Neural cell (in vitro differentiated cells): Measurements from ENCODE around the gene RGS17. TPM values are rescaled to one million over a fixed set of nuclear protein-coding genes. Genes with fewer than 3 reads are reported as not detected.

Experiments used
- H2AFZ ChIP-seq: fragments of 200-600, 300-800 bp; sonication (generic), shearing (Covaris generic); 2 replicates; pipeline ENCODE4 v1.6.0; 2014; ENCODE audit warnings: low read depth, mild to moderate bottlenecking, antibody characterized with exemption, low read length, moderate library complexity
- H3F3A ChIP-seq: fragments of 200-600 bp; shearing (Covaris generic); 2 replicates; pipeline ENCODE4 v1.6.1; 2016; ENCODE audit warnings: mild to moderate bottlenecking, moderate library complexity, mixed read lengths, antibody characterized with exemption, low read length; ENCODE audit not compliant: insufficient read depth, poor library complexity, severe bottlenecking
- H3K27ac ChIP-seq: fragments of 200-600, 300-800 bp; sonication (generic), shearing (Covaris generic); 2 replicates; pipeline ENCODE4 v1.5.1; 2014; ENCODE audit warnings: mild to moderate bottlenecking, low read length, moderate library complexity
- H3K27me3 ChIP-seq: fragments of 300-800, 200-600 bp; sonication (generic), shearing (Covaris generic); 2 replicates; pipeline ENCODE4 v1.6.0; 2014; ENCODE audit warnings: mild to moderate bottlenecking, low read depth, low read length, moderate library complexity; ENCODE audit not compliant: insufficient read depth
- H3K36me3 ChIP-seq: fragments of 300-800, 200-600 bp; sonication (generic), shearing (Covaris generic); 2 replicates; pipeline ENCODE4 v1.5.1; 2014; ENCODE audit warnings: mild to moderate bottlenecking, antibody characterized with exemption, low read length, moderate library complexity; ENCODE audit not compliant: insufficient read depth
- H3K4me2 ChIP-seq: fragments of 300-800, 200-600 bp; sonication (generic), shearing (Covaris generic); 2 replicates; pipeline ENCODE4 v1.6.0; 2014; ENCODE audit warnings: mild to moderate bottlenecking, low read length
- H3K4me3 ChIP-seq: fragments of 300-800, 200-600 bp; sonication (generic), shearing (Covaris generic); 2 replicates; pipeline ENCODE4 v1.5.1; 2014; ENCODE audit warnings: mild to moderate bottlenecking, low read length, moderate library complexity
- H3K79me2 ChIP-seq: fragments of 200-600 bp; shearing (Covaris generic); replicated peaks from 2 replicates; pipeline ENCODE4 v1.6.0; 2014; ENCODE audit warnings: mild to moderate bottlenecking, low read length, moderate library complexity; ENCODE audit not compliant: insufficient read depth
- H3K9ac ChIP-seq: fragments of 300-800, 200-600 bp; sonication (generic), shearing (Covaris generic); 2 replicates; pipeline ENCODE4 v1.6.1; 2016; ENCODE audit warnings: mild to moderate bottlenecking, low read length, mixed read lengths
- H3K9me2 ChIP-seq: fragments of 200-600 bp; shearing (Covaris generic); 2 replicates; pipeline ENCODE4 v1.6.1; 2016; ENCODE audit warnings: mild to moderate bottlenecking, low read length, mixed read lengths; ENCODE audit not compliant: insufficient read depth
- H3K9me3 ChIP-seq: fragments of 200-600, 300-800 bp; sonication (generic), shearing (Covaris generic); 2 replicates; pipeline ENCODE4 v1.6.1; 2016; ENCODE audit warnings: mild to moderate bottlenecking, mixed run types, low read length, moderate library complexity, mixed read lengths
- H4K20me1 ChIP-seq: fragments of 200-600 bp; shearing (Covaris generic); 2 replicates; pipeline ENCODE4 v1.6.1; 2016; ENCODE audit warnings: mild to moderate bottlenecking, mixed run types; ENCODE audit not compliant: insufficient read depth
- CTCF ChIP-seq: fragments of 450-650 bp; IDR thresholded peaks from 2 replicates; pipeline ENCODE4 v1.5.1; 2014; ENCODE audit warnings: antibody characterized with exemption, mild to moderate bottlenecking, moderate library complexity; ENCODE audit not compliant: poor library complexity, severe bottlenecking
- EP300 ChIP-seq: fragments of 450-650 bp; conservative IDR thresholded peaks from 2 replicates; pipeline ENCODE4 v1.6.1; 2014; ENCODE audit warnings: antibody characterized with exemption, mild to moderate bottlenecking, moderate library complexity; ENCODE audit not compliant: poor library complexity, severe bottlenecking
- EZH2 ChIP-seq: fragments of 200-600, 300-800 bp; shearing (Covaris generic), sonication (generic); IDR thresholded peaks from 2 replicates; pipeline ENCODE4 v1.6.1; 2014; ENCODE audit warnings: antibody characterized with exemption, low read length, borderline replicate concordance, mild to moderate bottlenecking; ENCODE audit not compliant: insufficient read depth, poor library complexity, severe bottlenecking
- MXI1 ChIP-seq: fragments of 450-650 bp; conservative IDR thresholded peaks from 2 replicates; pipeline ENCODE4 v1.6.1; 2014; ENCODE audit warnings: antibody characterized with exemption, mild to moderate bottlenecking; ENCODE audit not compliant: poor library complexity, severe bottlenecking
- POLR2AphosphoS5 ChIP-seq: IDR thresholded peaks from 2 replicates; pipeline ENCODE4 v1.6.1; 2012
- RAD21 ChIP-seq: fragments of 450-650 bp; conservative IDR thresholded peaks from 2 replicates; pipeline ENCODE4 v1.6.1; 2014; ENCODE audit warnings: antibody characterized with exemption, mild to moderate bottlenecking, moderate library complexity
- SMC3 ChIP-seq: fragments of 450-650 bp; conservative IDR thresholded peaks from 2 replicates; pipeline ENCODE4 v1.6.1; 2014; ENCODE audit warnings: antibody characterized with exemption, mild to moderate bottlenecking, moderate library complexity; ENCODE audit not compliant: poor library complexity
- TAF1 ChIP-seq: IDR thresholded peaks from 2 replicates; pipeline ENCODE4 v1.6.1; 2012; ENCODE audit warnings: low read depth
- polyA plus RNA-seq: library from polyadenylated mRNA; depleted of rRNA; stranded (reverse); fragments of >200 nt; gene quantifications from 2 replicates; pipeline ENCODE4 v1.2.3, GENCODE V29; 2014
- TF ChIP-seq, protein P1 (sequence below): IDR thresholded peaks from 2 replicates; pipeline ENCODE4 v1.6.1; 2012; ENCODE audit warnings: borderline replicate concordance

The RGS17 gene
- polyA plus RNA-seq, 1 donor from 2014 or later = 44.9 TPM

DNA sequence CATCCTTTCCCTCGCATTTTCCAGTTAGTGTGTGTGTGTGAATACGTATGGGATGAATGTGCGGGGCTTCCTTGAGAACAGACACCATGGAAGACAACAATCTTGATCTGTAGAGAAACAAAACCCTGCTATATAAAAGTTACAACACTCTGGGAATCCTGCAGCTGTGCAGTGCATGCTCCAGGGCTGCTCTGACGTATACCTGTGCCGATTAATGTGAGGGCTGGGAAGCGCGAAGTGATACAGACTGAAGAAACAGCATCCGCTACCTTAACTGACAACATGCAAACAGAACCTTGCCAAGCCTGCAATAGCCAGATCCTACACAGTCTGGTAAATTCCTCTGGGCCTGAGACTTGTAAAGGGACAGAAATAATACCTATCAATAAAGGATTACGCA lies 96.9 kb downstream of the RGS17 start:
- H3K27me3 ChIP-seq = no peaks in the 10 kb centered on the region
- no peak overlapping the region for H2AFZ ChIP-seq
- H3K9me3 ChIP-seq = no peaks in the 10 kb centered on the region
- no peak overlapping the region for H3K4me3 ChIP-seq
- H3K79me2 ChIP-seq = no peaks in the 10 kb centered on the region
- H3K9me2 ChIP-seq = no peaks in the 10 kb centered on the region
- no peak overlapping the region for H3K27ac ChIP-seq
- H3K36me3 ChIP-seq = no peaks in the 10 kb centered on the region
- no peak overlapping the region for H3K9ac ChIP-seq
- no peaks in the 10 kb centered on the region for H3F3A ChIP-seq
- TF ChIP-seq EP300 (no peak), POLR2AphosphoS5 (no peak), CTCF (no peak), SMC3 (no peak)
- no peak overlapping the region for H3K4me2 ChIP-seq
- no peaks in the 10 kb centered on the region for H4K20me1 ChIP-seq

DNA sequence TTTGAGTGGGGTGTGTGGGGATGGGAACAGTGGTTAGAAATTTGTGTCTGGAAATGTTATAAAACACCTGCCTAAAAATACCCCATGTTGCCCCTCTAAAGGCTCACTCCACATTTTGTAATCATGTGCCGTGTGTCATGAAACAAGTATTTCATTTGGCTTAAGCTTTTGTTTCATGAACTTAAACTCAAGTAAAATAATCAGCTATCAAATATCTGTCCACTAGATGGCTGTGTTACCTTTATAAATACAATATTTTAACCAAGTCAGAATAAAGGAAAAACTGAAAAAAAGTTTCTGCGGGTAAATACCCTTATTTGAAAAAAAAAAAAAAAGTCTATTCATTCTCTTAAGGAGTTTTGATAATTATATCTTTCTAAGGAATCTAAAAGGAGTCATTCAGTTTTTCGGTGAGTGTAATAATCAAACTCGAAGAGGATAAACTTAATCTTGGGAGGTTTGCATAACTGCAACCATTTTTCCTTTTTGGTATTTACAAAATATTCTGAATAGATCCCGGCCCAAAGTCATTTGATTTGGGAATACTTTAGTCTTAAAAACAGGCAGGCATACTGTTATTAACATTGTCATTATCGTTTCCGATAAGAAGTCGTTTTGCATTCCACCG lies 98.7 kb downstream of the RGS17 start:
- no peak overlapping the region for H3K9ac ChIP-seq
- no peak overlapping the region for H3K4me2 ChIP-seq
- no peaks in the 10 kb centered on the region for H3K9me2 ChIP-seq
- no peaks in the 10 kb centered on the region for H3K79me2 ChIP-seq
- H3K27me3 ChIP-seq = no peaks in the 10 kb centered on the region
- TF ChIP-seq, protein P1, sequence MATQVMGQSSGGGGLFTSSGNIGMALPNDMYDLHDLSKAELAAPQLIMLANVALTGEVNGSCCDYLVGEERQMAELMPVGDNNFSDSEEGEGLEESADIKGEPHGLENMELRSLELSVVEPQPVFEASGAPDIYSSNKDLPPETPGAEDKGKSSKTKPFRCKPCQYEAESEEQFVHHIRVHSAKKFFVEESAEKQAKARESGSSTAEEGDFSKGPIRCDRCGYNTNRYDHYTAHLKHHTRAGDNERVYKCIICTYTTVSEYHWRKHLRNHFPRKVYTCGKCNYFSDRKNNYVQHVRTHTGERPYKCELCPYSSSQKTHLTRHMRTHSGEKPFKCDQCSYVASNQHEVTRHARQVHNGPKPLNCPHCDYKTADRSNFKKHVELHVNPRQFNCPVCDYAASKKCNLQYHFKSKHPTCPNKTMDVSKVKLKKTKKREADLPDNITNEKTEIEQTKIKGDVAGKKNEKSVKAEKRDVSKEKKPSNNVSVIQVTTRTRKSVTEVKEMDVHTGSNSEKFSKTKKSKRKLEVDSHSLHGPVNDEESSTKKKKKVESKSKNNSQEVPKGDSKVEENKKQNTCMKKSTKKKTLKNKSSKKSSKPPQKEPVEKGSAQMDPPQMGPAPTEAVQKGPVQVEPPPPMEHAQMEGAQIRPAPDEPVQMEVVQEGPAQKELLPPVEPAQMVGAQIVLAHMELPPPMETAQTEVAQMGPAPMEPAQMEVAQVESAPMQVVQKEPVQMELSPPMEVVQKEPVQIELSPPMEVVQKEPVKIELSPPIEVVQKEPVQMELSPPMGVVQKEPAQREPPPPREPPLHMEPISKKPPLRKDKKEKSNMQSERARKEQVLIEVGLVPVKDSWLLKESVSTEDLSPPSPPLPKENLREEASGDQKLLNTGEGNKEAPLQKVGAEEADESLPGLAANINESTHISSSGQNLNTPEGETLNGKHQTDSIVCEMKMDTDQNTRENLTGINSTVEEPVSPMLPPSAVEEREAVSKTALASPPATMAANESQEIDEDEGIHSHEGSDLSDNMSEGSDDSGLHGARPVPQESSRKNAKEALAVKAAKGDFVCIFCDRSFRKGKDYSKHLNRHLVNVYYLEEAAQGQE = no peak
- TF ChIP-seq POLR2AphosphoS5 = no peak
- peak; percentile 71 for TF ChIP-seq RAD21
- TF ChIP-seq SMC3 = peak; percentile 69
- TF ChIP-seq EP300 = no peak
- no peak for TF ChIP-seq TAF1
- no peak for TF ChIP-seq EZH2
- TF ChIP-seq CTCF = peak; percentile 67
- TF ChIP-seq MXI1 = no peak
- H3F3A ChIP-seq = no peaks in the 10 kb centered on the region
- no peak overlapping the region for H3K27ac ChIP-seq
- no peaks in the 10 kb centered on the region for H4K20me1 ChIP-seq
- no peak overlapping the region for H3K4me3 ChIP-seq
- no peaks in the 10 kb centered on the region for H3K9me3 ChIP-seq
- no peak overlapping the region for H2AFZ ChIP-seq
- H3K36me3 ChIP-seq = no peaks in the 10 kb centered on the region
